Measurements from ENCODE around the gene FYCO1. TPM values are rescaled to one million over a fixed set of nuclear protein-coding genes. Genes with fewer than 3 reads are reported as not detected.

Gene FYCO1
- total and polyA plus RNA-seq, 2 of the 8 experiments (the other 6 are each of a cell fraction or from before 2014, with no cell fraction given), result 4.8 to 10.8 TPM

DNA sequence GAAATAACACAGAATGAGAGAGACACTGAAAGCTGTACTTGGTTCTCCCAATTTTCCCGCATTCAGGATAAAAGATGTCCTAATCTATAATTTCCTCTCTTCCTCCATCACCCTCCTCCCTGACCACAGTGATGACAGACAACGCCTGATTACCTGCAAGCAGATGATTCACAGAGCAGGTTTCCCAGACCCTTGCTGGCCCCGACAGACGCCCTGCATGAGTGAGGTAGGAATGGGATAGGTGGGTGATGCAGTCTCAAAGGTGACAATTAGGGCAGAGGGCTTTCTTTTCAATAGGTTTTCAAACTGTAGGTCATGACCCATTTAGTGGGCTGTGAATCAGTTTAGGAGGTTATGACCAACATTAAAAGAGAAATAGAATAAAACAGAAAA, 57.6 kb downstream of the FYCO1 start:
- Histone ChIP-seq H3K27ac (ENCODE audit: low read depth, low read length) (no peak overlapping the region), H4K8ac (ENCODE audit: extremely low read depth, insufficient read depth, low read length) (no peak overlapping the region), H3K23ac (ENCODE audit: insufficient read length) (no peak overlapping the region), H3K23me2 (ENCODE audit: low read depth, low read length) (no peaks in the 10 kb centered on the region), H3K4me3 (ENCODE audit: extremely low read depth in 1 of 4, insufficient read depth in 2 of 4, low read depth in 3 of 4, low read length in 4 of 4) (no peak overlapping the region), H2AFZ (ENCODE audit: low read length) (no peak overlapping the region), H2BK20ac (ENCODE audit: low read length) (no peak overlapping the region), H2BK12ac (ENCODE audit: low read depth, low read length) (no peak overlapping the region), H2BK5ac (ENCODE audit: low read depth, low read length) (no peak overlapping the region), H3K56ac (replicated peaks; ENCODE audit: insufficient read length, low read depth, low read length) (no peak overlapping the region), H3K9ac (replicated peaks in 1 of 4; ENCODE audit: extremely low read depth in 1 of 4, low read depth in 3 of 4, low read length in 3 of 4) (no peak overlapping the region), H2AK5ac (ENCODE audit: low read depth, low read length) (no peak overlapping the region), H3K14ac (ENCODE audit: insufficient read length) (no peak overlapping the region), H4K5ac (ENCODE audit: insufficient read length, low read depth, low read length) (no peak overlapping the region), H2BK120ac (replicated peaks; ENCODE audit: low read depth, low read length) (no peak overlapping the region), H3K4me2 (ENCODE audit: insufficient read depth in 1 of 2, low read depth in 2 of 2, low read length in 2 of 2) (no peak overlapping the region), H3K36me3 (ENCODE audit: control insufficient read depth in 2 of 4, insufficient read depth in 4 of 4, low read length in 3 of 4) (peaks cover 0 to 19% (median 4%) of the 10 kb centered on the region in 4 experiments; a peak in 6 of 8 replicates), H3K18ac (ENCODE audit: extremely low read depth, low read length) (no peak overlapping the region), H3K4me1 (replicated peaks in 1 of 4; ENCODE audit: control insufficient read depth in 3 of 4, insufficient read depth in 4 of 4, low read length in 3 of 4) (peaks cover 0 to 2% (median under 1%) of the 10 kb centered on the region in 4 experiments; a peak in 2 of 7 replicates), H3K79me2 (ENCODE audit: control insufficient read depth in 1 of 2, insufficient read depth in 2 of 2, low read length in 2 of 2) (no peaks in the 10 kb centered on the region), H4K91ac (replicated peaks; ENCODE audit: insufficient read length, low read length) (no peak overlapping the region), H3K4ac (replicated peaks; ENCODE audit: insufficient read length, low read depth, low read length) (no peak overlapping the region), H2BK15ac (ENCODE audit: low read length) (no peak overlapping the region), H4K20me1 (replicated peaks in 1 of 2; ENCODE audit: control insufficient read depth in 1 of 2, insufficient read depth in 2 of 2, low read length in 2 of 2) (peaks cover 0 to 2% of the 10 kb centered on the region in 2 experiments), H3K79me1 (ENCODE audit: low read depth, low read length) (no peaks in the 10 kb centered on the region), H3K9me3 (ENCODE audit: insufficient read depth in 2 of 2, low read depth in 1 of 2, low read length in 1 of 2) (no peaks in the 10 kb centered on the region), H3K27me3 (replicated peaks in 1 of 4; ENCODE audit: control insufficient read depth in 3 of 4, extremely low read depth in 1 of 4, insufficient read depth in 3 of 4, low read length in 3 of 4) (no peaks in the 10 kb centered on the region)
- DNase-seq (ENCODE audit: low read depth in 1 of 2, low spot score in 2 of 2) (no peak), FAIRE-seq (no peak)
- 96% methylated on average over 4 of the region's 4 CpGs; no CpG with 5 or more reads in 1 of the 2 experiments for WGBS, 2 experiments (ENCODE audit: extremely low coverage in 1 of 2, insufficient coverage in 1 of 2, insufficient read length in 1 of 2, insufficient replicate concordance in 2 of 2, low coverage in 1 of 2, low lambda C conversion rate in 2 of 2, missing lambda C conversion rate in 1 of 2)
- ChIA-PET POLR2A (ENCODE audit: partially characterized antibody) (no interaction called here), CTCF (ENCODE audit: partially characterized antibody) (interaction anchor here (0.7 to 7.8 kb wide), 23 partner anchors 8 to 490 kb away, joined by 3 to 54 read pairs (median 4); no protein-coding TSS in a partner anchor)
- TF ChIP-seq SAP30 (IDR thresholded peaks at IDR 0.05; ENCODE audit: insufficient read depth, insufficient replicate concordance, low read length), result no peak
- TF ChIP-seq, protein P1, sequence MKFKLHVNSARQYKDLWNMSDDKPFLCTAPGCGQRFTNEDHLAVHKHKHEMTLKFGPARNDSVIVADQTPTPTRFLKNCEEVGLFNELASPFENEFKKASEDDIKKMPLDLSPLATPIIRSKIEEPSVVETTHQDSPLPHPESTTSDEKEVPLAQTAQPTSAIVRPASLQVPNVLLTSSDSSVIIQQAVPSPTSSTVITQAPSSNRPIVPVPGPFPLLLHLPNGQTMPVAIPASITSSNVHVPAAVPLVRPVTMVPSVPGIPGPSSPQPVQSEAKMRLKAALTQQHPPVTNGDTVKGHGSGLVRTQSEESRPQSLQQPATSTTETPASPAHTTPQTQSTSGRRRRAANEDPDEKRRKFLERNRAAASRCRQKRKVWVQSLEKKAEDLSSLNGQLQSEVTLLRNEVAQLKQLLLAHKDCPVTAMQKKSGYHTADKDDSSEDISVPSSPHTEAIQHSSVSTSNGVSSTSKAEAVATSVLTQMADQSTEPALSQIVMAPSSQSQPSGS (IDR thresholded peaks at IDR 0.05; ENCODE audit: low read length), result no peak
- no peak for TF ChIP-seq BACH1 (IDR thresholded peaks at IDR 0.05; ENCODE audit: low read length)
- no peak for TF ChIP-seq EP300 (IDR thresholded peaks at IDR 0.05; ENCODE audit: borderline replicate concordance in 1 of 2, low read depth in 2 of 2, low read length in 2 of 2)
- no peak for TF ChIP-seq HDAC2 (IDR thresholded peaks at IDR 0.05; ENCODE audit: borderline replicate concordance in 1 of 2, low read depth in 2 of 2, low read length in 2 of 2)
- TF ChIP-seq SP4 (IDR thresholded peaks at IDR 0.05; ENCODE audit: low read length), result no peak
- no peak for TF ChIP-seq CHD1 (IDR thresholded peaks at IDR 0.05; ENCODE audit: low read depth, low read length)
- TF ChIP-seq BCL11A (IDR thresholded peaks at IDR 0.05; ENCODE audit: low read depth in 2 of 2, low read length in 2 of 2), result no peak
